Transverse colon (tissue), 4 donors: Measurements from ENCODE around the gene DNAJA4. TPM values are rescaled to one million over a fixed set of nuclear protein-coding genes. Genes with fewer than 3 reads are reported as not detected.

Experiments
- DNase-seq: peaks from one replicate; pipeline ENCODE4 v3.0.0-alpha.2; 2019
- H3K27ac ChIP-seq, 4 donors: fragments of 200-600 bp; sonication (generic); 2 replicates each; pipeline ENCODE4 v1.5.1; 2016 to 2018; ENCODE audit warnings: inconsistent platforms in 4 of 4
- H3K27me3 ChIP-seq: fragments of 200-600 bp; sonication (generic); 2 replicates; pipeline ENCODE4 v1.5.1; 2017; ENCODE audit warnings: inconsistent platforms
- H3K36me3 ChIP-seq, 4 donors: fragments of 200-600 bp; sonication (generic); 2 replicates each; pipeline ENCODE4 v1.5.1; 2017 to 2019; ENCODE audit warnings: inconsistent platforms in 4 of 4
- H3K4me1 ChIP-seq, 4 donors: fragments of 200-600 bp; sonication (generic); 2 replicates each; pipeline ENCODE4 v1.5.1; 2017 to 2020; ENCODE audit warnings: inconsistent platforms in 4 of 4
- H3K4me3 ChIP-seq, 4 donors: fragments of 200-600 bp; sonication (generic); 1 replicate in 1 of 4; 2 replicates in 3 of 4; pipeline versions ENCODE4 v1.5.1 to v1.6.1; 2017 to 2019; ENCODE audit warnings: inconsistent platforms in 4 of 4
- H3K9me3 ChIP-seq, 2 donors: fragments of 200-600 bp; sonication (generic); 2 replicates each; pipeline ENCODE4 v1.5.1; 2017 to 2019; ENCODE audit warnings: inconsistent platforms in 2 of 2
- CTCF ChIP-seq, 5 experiments: fragments of 200-600 bp in 3 of 5; fragments of 450-650 bp in 2 of 5; sonication (generic) in 3 of 5; IDR thresholded peaks; 1 replicate in 2 of 5; 2 replicates in 3 of 5; pipeline ENCODE4 v1.5.1; 2016 to 2017; ENCODE audit warnings: antibody characterized with exemption in 5 of 5, inconsistent platforms in 3 of 5, mild to moderate bottlenecking in 2 of 5, moderate library complexity in 1 of 5
- EP300 ChIP-seq: sonication (generic); formaldehyde crosslinking; IDR thresholded peaks from one replicate; pipeline ENCODE4 v1.6.1; 2017; ENCODE audit warnings: antibody characterized with exemption, low read depth
- POLR2A ChIP-seq: fragments of 450-650 bp; IDR thresholded peaks from one replicate; pipeline ENCODE4 v1.6.1; 2016; ENCODE audit warnings: antibody characterized with exemption, mild to moderate bottlenecking, moderate library complexity
- POLR2AphosphoS5 ChIP-seq, 3 donors: sonication (generic); formaldehyde crosslinking; IDR thresholded peaks; one replicate each; pipeline ENCODE4 v1.6.1; 2016; ENCODE audit warnings: antibody characterized with exemption in 3 of 3
- WGBS, 2 donors: methylation state at CpG; one replicate each; pipeline ENCODE4 v1.1.5; 2018; ENCODE audit warnings: low coverage in 1 of 2; 5-methylcytosine and 5-hydroxymethylcytosine counted together
- in situ Hi-C, 4 donors: fragments of 200-750 bp; cut with MboI; loops; one replicate each; pipeline versions ENCODE4 v1.15.0 to v1.15.1; 2017; ENCODE audit warnings: low sequenced_read_pairs in 3 of 4, low pct_ligation_motif_present in 1 of 4, low pct_unique_long_range_greater_than_20kb in 1 of 4
- intact Hi-C: fragments of 100-400 bp; cut with DNase I; formaldehyde crosslinking; loops from one replicate; pipeline ENCODE4 v1.15.1; 2023; ENCODE audit warnings: low total_unique reads
- total RNA-seq, 4 donors: library from RNA; depleted of rRNA; stranded (reverse); fragments of >200 nt; gene quantifications; one replicate each; pipeline ENCODE4 v1.1.0, GENCODE V29; 2016

DNAJA4 gene
- total RNA-seq, 4 donors from 2014 or later = 34.9 to 69.9 (median 42.5) TPM

GRCh38 chr15:78302579-78303312 is 38.4 kb downstream of the DNAJA4 start:
- Histone ChIP-seq H3K27me3 (peaks cover 10% of the 10 kb centered on the region), H3K27ac (no peak overlapping the region), H3K4me1 (peaks cover 7 to 16% (median 13%) of the 10 kb centered on the region in 4 donors), H3K36me3 (no peaks in the 10 kb centered on the region), H3K9me3 (no peaks in the 10 kb centered on the region), H3K4me3 (no peak overlapping the region)
- TF ChIP-seq CTCF (IDR thresholded peaks at IDR 0.05) = no peak
- no peak for TF ChIP-seq POLR2A
- TF ChIP-seq POLR2AphosphoS5 (IDR thresholded peaks at IDR 0.05) = no peak
- TF ChIP-seq EP300 = no peak
- no peak for DNase-seq
- in situ Hi-C loops (no loop called here), intact Hi-C loops (no loop called here)
- 72 to 79% methylated on average over 5 of the region's 5 CpGs for WGBS, 2 donors

GRCh38 chr15:78304216-78305066 is 40.1 kb downstream of the DNAJA4 start:
- Histone ChIP-seq H3K27me3 (peaks cover 15% of the 10 kb centered on the region), H3K4me1 (peaks cover 0 to 13% (median 3%) of the 10 kb centered on the region in 4 donors), H3K9me3 (no peaks in the 10 kb centered on the region), H3K4me3 (no peak overlapping the region), H3K27ac (no peak overlapping the region), H3K36me3 (no peaks in the 10 kb centered on the region)
- in situ Hi-C loops (no loop called here), intact Hi-C loops (loop anchor here (5.0 kb wide), 2 partner anchors 133 to 178 kb away; partner anchors contain the start of gene IREB2)
- no peak for DNase-seq
- TF ChIP-seq CTCF (IDR thresholded peaks at IDR 0.05) = no peak
- TF ChIP-seq EP300 = no peak
- TF ChIP-seq POLR2AphosphoS5 (IDR thresholded peaks at IDR 0.05) = no peak
- no peak for TF ChIP-seq POLR2A
- 85% methylated on average over 9 of the region's 9 CpGs; no CpG with 5 or more reads in 1 of the 2 donors for WGBS, 2 donors

- in situ Hi-C loops (no loop called here), intact Hi-C loops (loop anchor here (5.0 kb wide), 2 partner anchors 131 to 176 kb away; partner anchors contain the start of gene IREB2)
- Histone ChIP-seq H3K9me3 (no peaks in the 10 kb centered on the region), H3K27me3 (peaks cover 15% of the 10 kb centered on the region), H3K4me3 (no peak overlapping the region), H3K4me1 (peaks cover 0 to 9% (median 0%) of the 10 kb centered on the region in 4 donors), H3K36me3 (no peaks in the 10 kb centered on the region), H3K27ac (no peak overlapping the region)
- no peak for DNase-seq
- TF ChIP-seq EP300 (no peak), POLR2AphosphoS5 (IDR thresholded peaks at IDR 0.05) (no peak), CTCF (IDR thresholded peaks at IDR 0.05) (no peak), POLR2A (no peak)
- 76% methylated on average over 3 of the region's 3 CpGs; no CpG with 5 or more reads in 1 of the 2 donors for WGBS, 2 donors
These were observed 41.9 kb downstream of the DNAJA4 start for GRCh38 chr15:78306176-78306774.

GRCh38 chr15:78307976-78308375 is 43.6 kb downstream of the DNAJA4 start:
- DNase-seq = no peak
- 42 to 67% methylated on average over 1 to 6 of the region's 6 CpGs for WGBS, 2 donors
- H3K4me3 ChIP-seq = no peak overlapping the region
- H3K9me3 ChIP-seq = no peaks in the 10 kb centered on the region
- H3K4me1 ChIP-seq = peaks cover 0 to 9% (median 0%) of the 10 kb centered on the region in 4 donors
- H3K27me3 ChIP-seq = peaks cover 15% of the 10 kb centered on the region
- in situ Hi-C loops (no loop called here), intact Hi-C loops (loop anchor here (2.0 to 5.0 kb wide), 3 partner anchors 115 to 174 kb away; partner anchors contain the start of gene IREB2)
- no peaks in the 10 kb centered on the region for H3K36me3 ChIP-seq
- H3K27ac ChIP-seq = no peak overlapping the region
- TF ChIP-seq EP300 = no peak
- TF ChIP-seq POLR2AphosphoS5 (IDR thresholded peaks at IDR 0.05) = no peak
- TF ChIP-seq CTCF (IDR thresholded peaks at IDR 0.05) = no peak
- TF ChIP-seq POLR2A = no peak
